ENCODE measurements around the gene ATP6V0C.

DNA sequence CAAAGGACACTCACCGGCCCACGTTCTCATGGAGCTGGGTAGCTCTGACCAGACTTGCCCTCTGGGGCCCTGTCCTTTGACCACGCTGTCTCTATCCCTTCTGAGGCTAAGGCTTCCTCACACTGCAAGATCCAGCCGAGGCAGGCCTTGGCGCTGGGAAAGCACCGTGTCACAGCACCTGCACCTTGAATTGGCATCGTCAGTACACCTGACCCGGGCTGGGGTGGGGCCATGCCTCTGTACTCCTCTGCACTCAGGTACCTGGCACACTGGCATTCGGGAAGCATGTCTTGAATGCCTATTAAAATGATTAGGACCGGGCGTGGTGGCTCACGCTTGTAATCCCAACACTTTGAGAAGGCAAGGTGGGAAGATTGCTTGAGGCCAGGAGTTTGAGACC lies 32.8 kb upstream of the ATP6V0C start:
- TF ChIP-seq, protein P1, sequence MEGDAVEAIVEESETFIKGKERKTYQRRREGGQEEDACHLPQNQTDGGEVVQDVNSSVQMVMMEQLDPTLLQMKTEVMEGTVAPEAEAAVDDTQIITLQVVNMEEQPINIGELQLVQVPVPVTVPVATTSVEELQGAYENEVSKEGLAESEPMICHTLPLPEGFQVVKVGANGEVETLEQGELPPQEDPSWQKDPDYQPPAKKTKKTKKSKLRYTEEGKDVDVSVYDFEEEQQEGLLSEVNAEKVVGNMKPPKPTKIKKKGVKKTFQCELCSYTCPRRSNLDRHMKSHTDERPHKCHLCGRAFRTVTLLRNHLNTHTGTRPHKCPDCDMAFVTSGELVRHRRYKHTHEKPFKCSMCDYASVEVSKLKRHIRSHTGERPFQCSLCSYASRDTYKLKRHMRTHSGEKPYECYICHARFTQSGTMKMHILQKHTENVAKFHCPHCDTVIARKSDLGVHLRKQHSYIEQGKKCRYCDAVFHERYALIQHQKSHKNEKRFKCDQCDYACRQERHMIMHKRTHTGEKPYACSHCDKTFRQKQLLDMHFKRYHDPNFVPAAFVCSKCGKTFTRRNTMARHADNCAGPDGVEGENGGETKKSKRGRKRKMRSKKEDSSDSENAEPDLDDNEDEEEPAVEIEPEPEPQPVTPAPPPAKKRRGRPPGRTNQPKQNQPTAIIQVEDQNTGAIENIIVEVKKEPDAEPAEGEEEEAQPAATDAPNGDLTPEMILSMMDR (IDR thresholded peaks at IDR 0.05; ENCODE audit: insufficient read depth, low read depth, low read length): no peak
- no peak for TF ChIP-seq EZH2 (IDR thresholded peaks at IDR 0.05; ENCODE audit: insufficient read depth, low read length)
